ENCODE measurements around the gene RGS17.

The RGS17 gene

DNA sequence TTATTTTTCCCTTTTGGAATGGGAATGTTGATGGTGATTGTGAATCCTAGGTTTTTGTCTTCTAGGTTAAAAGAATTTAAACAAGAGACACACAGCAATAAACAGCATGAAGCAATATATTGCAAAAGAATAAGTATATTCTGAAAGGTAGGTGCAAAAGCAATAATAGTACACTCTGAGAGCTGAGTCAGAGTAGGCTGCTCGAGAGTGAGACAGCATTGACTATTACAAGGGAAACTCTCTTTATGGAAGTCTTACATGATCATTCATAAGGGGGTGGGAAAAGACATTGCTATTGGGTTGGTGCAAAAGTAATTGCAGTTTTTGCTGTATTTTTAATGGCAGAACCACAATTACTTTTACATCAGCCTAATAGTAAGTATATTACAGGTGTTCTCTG is 173.3 kb downstream of the RGS17 start:
- no peak for DNase-seq (ENCODE audit: low read depth in 1 of 2, low spot score in 1 of 2)

Measured in stimulated activated CD4-positive, alpha-beta T cell treated with anti-CD3 and anti-CD28 coated beads, Interleukin-15, amount 100 ng/mL, for 1 hour (primary cell).